Stimulated activated CD8-positive, alpha-beta memory T cell treated with anti-CD3 and anti-CD28 coated beads, Interleukin-15, amount 100 ng/mL, for 1 hour (primary cell): ENCODE data around the gene RALGDS.

Source experiments
- DNase-seq: peaks from one replicate; pipeline ENCODE4 v3.0.0-alpha.2; 2020; ENCODE audit warnings: low read depth

The RALGDS gene

DNA sequence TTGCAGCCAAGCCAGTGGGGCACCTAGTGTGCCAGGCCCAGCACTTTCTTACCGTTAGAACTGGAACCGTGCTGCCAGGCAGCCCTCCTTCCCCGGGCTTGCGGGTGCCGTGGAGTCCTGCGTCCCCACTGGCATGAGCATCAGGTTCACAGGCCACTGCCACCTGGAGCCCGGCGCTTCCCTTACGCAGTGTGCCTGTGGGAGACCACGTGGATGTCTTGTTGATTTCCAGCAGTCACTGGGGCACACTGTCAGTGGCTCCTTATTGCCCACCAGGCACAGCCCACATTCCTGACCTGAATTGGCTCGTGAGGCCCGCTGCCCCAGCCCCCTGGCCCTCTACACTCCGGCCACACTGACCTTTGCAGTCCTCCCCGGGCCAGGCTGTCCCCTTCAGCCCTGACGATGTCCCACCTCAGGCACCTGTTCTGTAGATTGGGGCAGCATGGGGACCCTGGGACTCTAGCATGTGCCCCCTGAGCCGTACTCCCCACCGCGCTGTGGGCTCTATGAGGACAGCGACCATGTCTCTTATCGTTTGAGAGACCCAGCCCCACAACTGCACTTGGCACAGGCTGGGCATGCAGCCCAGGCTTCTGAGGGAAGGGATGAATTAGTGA, 69.6 kb downstream of the RALGDS start:
- no peak for DNase-seq

DNA sequence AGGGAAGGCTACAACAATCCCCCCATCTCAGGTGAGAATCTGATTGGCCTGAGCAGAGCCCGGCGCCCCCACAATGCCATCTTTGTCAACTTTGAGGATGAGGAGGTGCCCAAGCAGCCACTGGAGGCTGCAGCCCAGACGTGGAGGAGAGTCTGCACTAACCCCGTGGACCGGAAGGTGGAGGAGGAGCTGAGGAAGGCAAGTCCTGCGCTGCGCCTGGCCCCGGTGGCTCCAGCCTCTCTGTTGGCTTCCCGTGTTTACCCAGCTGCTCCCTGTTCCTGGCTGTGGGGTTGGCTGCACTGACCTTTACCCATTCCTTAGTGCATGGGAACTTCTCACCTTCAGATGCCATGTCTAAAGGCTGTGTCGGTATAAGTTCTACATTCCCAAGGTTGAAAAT, 70.3 kb downstream of the RALGDS start:
- no peak for DNase-seq

DNA sequence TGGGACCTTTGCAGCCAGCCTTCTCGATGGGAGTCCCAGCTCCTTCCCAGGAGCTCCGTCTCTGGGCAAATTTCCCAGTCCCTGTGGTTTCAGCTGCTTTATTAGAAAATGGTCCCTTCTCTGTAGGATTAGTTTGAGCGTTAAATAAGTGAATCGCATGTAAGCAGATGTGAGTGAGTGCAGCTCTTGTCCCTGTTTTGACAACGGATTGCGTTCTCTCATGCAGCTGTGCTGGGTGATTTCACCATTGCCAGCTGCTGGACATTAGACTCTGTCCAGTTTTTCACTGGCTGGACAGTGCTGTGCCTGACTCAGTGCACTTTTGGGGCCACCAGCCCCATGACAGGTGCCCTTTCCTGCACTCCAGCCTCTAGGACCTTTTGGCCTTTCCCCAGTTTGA, 70.9 kb downstream of the RALGDS start:
- no peak for DNase-seq

DNA sequence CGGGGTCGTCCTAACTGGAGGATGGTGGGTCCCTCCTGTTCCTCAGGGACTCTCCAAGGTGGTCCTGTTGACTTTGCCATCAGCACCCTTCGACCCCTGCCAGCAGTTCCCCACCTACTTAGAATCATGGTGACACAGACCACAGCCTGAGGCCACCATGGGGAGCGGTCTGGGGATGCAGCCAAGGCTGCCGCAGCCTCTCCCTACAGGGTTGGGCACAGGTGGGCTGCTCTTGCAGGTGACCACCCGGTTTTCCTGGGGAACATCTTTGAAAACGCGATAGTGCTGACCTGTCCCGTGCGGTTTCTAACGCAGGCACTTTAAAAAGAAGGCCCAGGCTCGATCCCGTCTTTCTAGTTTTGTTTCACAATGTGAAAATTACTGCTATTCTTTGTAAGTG, 72.0 kb downstream of the RALGDS start:
- DNase-seq = no peak

GRCh38 chr9:133048595-133048994, 72.4 kb downstream of the RALGDS start:
- DNase-seq = no peak
